Activated CD4-positive, alpha-beta T cell treated with anti-CD3 and anti-CD28 coated beads for 36 hours (primary cell): ENCODE results near the gene ACY1. TPM values are rescaled to one million over a fixed set of nuclear protein-coding genes. Genes with fewer than 3 reads are reported as not detected.

Source experiments
- ATAC-seq: fragments of 200-7000 bp; cut with Tn5 transposase; one replicate; pipeline ENCODE4 v1.10.0; 2021; ENCODE audit warnings: mild to moderate bottlenecking, moderate library complexity
- CTCF ChIA-PET: fragments of 350-600 bp; sonication (Branson Sonifier 250); formaldehyde crosslinking; loops from one replicate; lab custom pipeline; 2021; ENCODE audit warnings: antibody characterized with exemption; lab: Charles Lee
- POLR2A ChIA-PET: fragments of 350-600 bp; sonication (Branson Sonifier 250); formaldehyde crosslinking; loops from one replicate; lab custom pipeline; 2021; ENCODE audit warnings: antibody characterized with exemption, inconsistent platforms; lab: Charles Lee
- DNase-seq: peaks from one replicate; pipeline ENCODE4 v3.0.0-alpha.2; 2020
- H3K27ac Mint-ChIP-seq: one replicate; pipeline ENCODE4 v1.8.0; 2021; ENCODE audit warnings: mixed read lengths
- H3K27me3 Mint-ChIP-seq: one replicate; pipeline ENCODE4 v1.8.0; 2021; ENCODE audit warnings: mixed read lengths
- H3K36me3 Mint-ChIP-seq: one replicate; pipeline ENCODE4 v1.8.0; 2021; ENCODE audit warnings: low read depth, mixed read lengths
- H3K4me1 Mint-ChIP-seq: one replicate; pipeline ENCODE4 v1.8.0; 2021; ENCODE audit warnings: mixed read lengths
- H3K4me3 Mint-ChIP-seq: one replicate; pipeline ENCODE4 v1.8.0; 2021; ENCODE audit warnings: mild to moderate bottlenecking, moderate library complexity, mixed read lengths
- H3K9me3 Mint-ChIP-seq: one replicate; pipeline ENCODE4 v1.8.0; 2021; ENCODE audit warnings: low read depth, mixed read lengths
- intact Hi-C, 2 experiments: fragments of 100-400 bp; cut with DNase I in 1 of 2; cut with micrococcal nuclease in 1 of 2; formaldehyde crosslinking; loops; one replicate each; pipeline versions ENCODE4 v1.14.2 to v1.15.1; 2022 to 2024; cut with DNase I, micrococcal nuclease
- total RNA-seq, 2 experiments: library from RNA; stranded (reverse); gene quantifications; one replicate each; pipeline ENCODE4 v1.2.3, GENCODE V29; 2021

ACY1 gene
- total RNA-seq, 2 experiments from 2014 or later, result 61.5 to 90.0 TPM

GRCh38 chr3:51997172-51997571 lies 13.8 kb downstream of the ACY1 start:
- CTCF ChIA-PET, result interaction anchor here (1.4 kb wide), 1 partner anchor 342 kb away, joined by 6 read pairs; no protein-coding TSS in a partner anchor

GRCh38 chr3:51997935-51998596 lies 14.7 kb downstream of the ACY1 start:
- H3K9me3 Mint-ChIP-seq, result no peaks in the 10 kb centered on the region
- H3K36me3 Mint-ChIP-seq, result peaks cover 27% of the 10 kb centered on the region
- H3K27ac Mint-ChIP-seq, result no peak overlapping the region
- ChIA-PET POLR2A (interaction anchor here (0.6 kb wide), 1 partner anchor 160 kb away, joined by 5 read pairs; no protein-coding TSS in a partner anchor), CTCF (interaction anchor here (0.6 to 1.6 kb wide), 6 partner anchors 15 to 342 kb away, joined by 3 to 7 read pairs (median 6); partner anchors contain the start of genes ACY1, DUSP7 and WDR82)
- H3K27me3 Mint-ChIP-seq, result no peaks in the 10 kb centered on the region
- peaks cover 17% of the 10 kb centered on the region for H3K4me1 Mint-ChIP-seq
- H3K4me3 Mint-ChIP-seq, result no peak overlapping the region
- DNase-seq (no peak), ATAC-seq (no peak)
- intact Hi-C loops, result loop anchor here (5.0 to 10.0 kb wide), 5 partner anchors 224 to 1646 kb away; partner anchors contain the start of genes CYB561D2 (in 1 of the 2), DCP1A (in 1 of the 2), MANF (in 1 of the 2) and NPRL2 (in 1 of the 2)

More at GRCh38 chr3:51997172-51997571, 13.8 kb downstream of the ACY1 start:
- H3K4me1 Mint-ChIP-seq, result peaks cover 25% of the 10 kb centered on the region
- H3K27ac Mint-ChIP-seq, result peak overlapping the region; percentile 1
- H3K36me3 Mint-ChIP-seq, result peaks cover 35% of the 10 kb centered on the region
- H3K27me3 Mint-ChIP-seq, result no peaks in the 10 kb centered on the region
- H3K9me3 Mint-ChIP-seq, result no peaks in the 10 kb centered on the region
- POLR2A ChIA-PET, result no interaction called here
- no peak for ATAC-seq
- no peak for DNase-seq
- peak overlapping the region; percentile 5 for H3K4me3 Mint-ChIP-seq
- intact Hi-C loops, result loop anchor here (5.0 to 10.0 kb wide), 5 partner anchors 225 to 1645 kb away; partner anchors contain the start of genes CYB561D2 (in 1 of the 2), DCP1A (in 1 of the 2), MANF (in 1 of the 2) and NPRL2 (in 1 of the 2)

- intact Hi-C loops, result loop anchor here (5.0 to 10.0 kb wide), 5 partner anchors 224 to 1646 kb away; partner anchors contain the start of genes CYB561D2 (in 1 of the 2), DCP1A (in 1 of the 2), MANF (in 1 of the 2) and NPRL2 (in 1 of the 2)
- Mint-ChIP-seq H3K4me3 (no peak overlapping the region), H3K36me3 (peaks cover 21% of the 10 kb centered on the region), H3K27me3 (no peaks in the 10 kb centered on the region), H3K27ac (no peak overlapping the region), H3K9me3 (no peaks in the 10 kb centered on the region), H3K4me1 (peaks cover 13% of the 10 kb centered on the region)
- ChIA-PET POLR2A (interaction anchor here (0.6 to 0.7 kb wide), 2 partner anchors 159 to 842 kb away, joined by 3 to 5 read pairs; no protein-coding TSS in a partner anchor), CTCF (interaction anchor here (0.6 to 1.6 kb wide), 7 partner anchors 16 to 341 kb away, joined by 3 to 7 read pairs (median 5); partner anchors contain the start of genes ACY1 and DUSP7)
- no peak for ATAC-seq
- no peak for DNase-seq
Observed at GRCh38 chr3:51998774-51999173, 15.4 kb downstream of the ACY1 start.

- Mint-ChIP-seq H3K4me3 (no peak overlapping the region), H3K27me3 (no peaks in the 10 kb centered on the region), H3K27ac (no peak overlapping the region), H3K36me3 (peaks cover 10% of the 10 kb centered on the region), H3K4me1 (peaks cover 7% of the 10 kb centered on the region), H3K9me3 (no peaks in the 10 kb centered on the region)
- CTCF ChIA-PET, result interaction anchor here (0.7 to 6.3 kb wide), 5 partner anchors 18 to 413 kb away, joined by 3 to 76 read pairs (median 4); no protein-coding TSS in a partner anchor
- intact Hi-C loops, result loop anchor here (2.0 to 10.0 kb wide), 7 partner anchors 57 to 1648 kb away; partner anchors contain the start of genes CYB561D2 (in 1 of the 2), DCP1A (in 1 of the 2), DUSP7 (in 1 of the 2) and MANF (in 1 of the 2)
- no peak for DNase-seq
- ATAC-seq, result no peak
- POLR2A ChIA-PET, result no interaction called here
Observed at GRCh38 chr3:51999846-52000245, 16.5 kb downstream of the ACY1 start.

- H3K9me3 Mint-ChIP-seq, result no peaks in the 10 kb centered on the region
- CTCF ChIA-PET, result interaction anchor here (0.5 to 6.3 kb wide), 26 partner anchors 9 to 446 kb away, joined by 3 to 76 read pairs (median 4); partner anchors contain the start of genes DUSP7 and POC1A
- H3K27ac Mint-ChIP-seq, result no peak overlapping the region
- peaks cover 16% of the 10 kb centered on the region for H3K4me1 Mint-ChIP-seq
- POLR2A ChIA-PET, result no interaction called here
- DNase-seq (peak; percentile 91), ATAC-seq (peak; percentile 97)
- H3K4me3 Mint-ChIP-seq, result no peak overlapping the region
- intact Hi-C loops, result loop anchor here (1.0 to 2.0 kb wide), 7 partner anchors 55 to 445 kb away; partner anchors contain the start of genes DUSP7 (in 1 of the 2) and PARP3 (in 1 of the 2)
- H3K27me3 Mint-ChIP-seq, result no peaks in the 10 kb centered on the region
- H3K36me3 Mint-ChIP-seq, result no peaks in the 10 kb centered on the region
Observed at GRCh38 chr3:52001443-52001974, 18.2 kb downstream of the ACY1 start.

- no peak for DNase-seq
- H3K36me3 Mint-ChIP-seq, result no peaks in the 10 kb centered on the region
- no peaks in the 10 kb centered on the region for H3K9me3 Mint-ChIP-seq
- H3K27me3 Mint-ChIP-seq, result no peaks in the 10 kb centered on the region
- ChIA-PET CTCF (interaction anchor here (0.7 to 6.3 kb wide), 10 partner anchors 11 to 445 kb away, joined by 3 to 76 read pairs (median 6); partner anchors contain the start of genes ACY1 and RRP9), POLR2A (interaction anchor here (1.1 kb wide), 1 partner anchor 55 kb away, joined by 3 read pairs; no protein-coding TSS in a partner anchor)
- peaks cover 16% of the 10 kb centered on the region for H3K4me1 Mint-ChIP-seq
- intact Hi-C loops, result no loop called here
- no peak overlapping the region for H3K27ac Mint-ChIP-seq
- no peak for ATAC-seq
- H3K4me3 Mint-ChIP-seq, result no peak overlapping the region
Observed at GRCh38 chr3:52002748-52003147, 19.4 kb downstream of the ACY1 start.

- Mint-ChIP-seq H3K9me3 (no peaks in the 10 kb centered on the region), H3K36me3 (no peaks in the 10 kb centered on the region), H3K27me3 (no peaks in the 10 kb centered on the region), H3K4me1 (peaks cover 16% of the 10 kb centered on the region), H3K4me3 (no peak overlapping the region), H3K27ac (no peak overlapping the region)
- POLR2A ChIA-PET, result no interaction called here
- ATAC-seq (no peak), DNase-seq (no peak)
- intact Hi-C loops, result no loop called here
- CTCF ChIA-PET, result interaction anchor here (0.5 to 6.3 kb wide), 9 partner anchors 22 to 1113 kb away, joined by 3 to 76 read pairs (median 4); partner anchors contain the start of genes ACY1 and RRP9
Observed at GRCh38 chr3:52004163-52004787, 20.9 kb downstream of the ACY1 start.

- intact Hi-C loops, result no loop called here
- H3K9me3 Mint-ChIP-seq, result no peaks in the 10 kb centered on the region
- CTCF ChIA-PET, result interaction anchor here (0.6 to 6.3 kb wide), 3 partner anchors 49 to 128 kb away, joined by 4 to 76 read pairs (median 30); no protein-coding TSS in a partner anchor
Observed at GRCh38 chr3:52004906-52005395, 21.6 kb downstream of the ACY1 start.

GRCh38 chr3:52005571-52005986 lies 22.2 kb downstream of the ACY1 start:
- ATAC-seq (peak; percentile 28), DNase-seq (peak; percentile 43)
- Mint-ChIP-seq H3K27me3 (no peaks in the 10 kb centered on the region), H3K9me3 (no peaks in the 10 kb centered on the region), H3K27ac (no peak overlapping the region), H3K4me3 (no peak overlapping the region), H3K36me3 (no peaks in the 10 kb centered on the region), H3K4me1 (peaks cover 16% of the 10 kb centered on the region)
- intact Hi-C loops, result no loop called here
- CTCF ChIA-PET, result interaction anchor here (0.5 to 6.3 kb wide), 4 partner anchors 10 to 449 kb away, joined by 3 to 76 read pairs (median 3); no protein-coding TSS in a partner anchor
- POLR2A ChIA-PET, result interaction anchor here (0.7 kb wide), 1 partner anchor 315 kb away, joined by 3 read pairs; no protein-coding TSS in a partner anchor

More at GRCh38 chr3:52004906-52005395, 21.6 kb downstream of the ACY1 start:
- Mint-ChIP-seq H3K27ac (no peak overlapping the region), H3K4me3 (no peak overlapping the region), H3K4me1 (peaks cover 16% of the 10 kb centered on the region), H3K36me3 (no peaks in the 10 kb centered on the region), H3K27me3 (no peaks in the 10 kb centered on the region)
- DNase-seq (no peak), ATAC-seq (no peak)
- POLR2A ChIA-PET, result no interaction called here
